Dedifferentiated amniotic fluid mesenchymal stem cell (primary cell): Measurements from ENCODE around the gene MCOLN3.

Experiments
- DNase-seq: peaks from one replicate; pipeline ENCODE4 v3.0.0-alpha.2; 2016; ENCODE audit errors: extremely low spot score

MCOLN3 gene

GRCh38 chr1:85048296-85049064 is at the start of gene MCOLN3:
Gene MCOLN3, minus strand, starts transcription at chr1:85048500. Its CDS starts 3,140 bp downstream, at chr1:85045360.
- DNase-seq = no peak

- DNase-seq = no peak
Observed at GRCh38 chr1:85093644-85094043, 45.3 kb upstream of the MCOLN3 start.

- no peak for DNase-seq
Observed at GRCh38 chr1:85091671-85092280, 43.5 kb upstream of the MCOLN3 start.

GRCh38 chr1:85090225-85090624 is 41.9 kb upstream of the MCOLN3 start:
- no peak for DNase-seq

GRCh38 chr1:85089203-85089602 is 40.9 kb upstream of the MCOLN3 start:
- DNase-seq = no peak

- DNase-seq = no peak
Observed at GRCh38 chr1:85088408-85088784, 40.1 kb upstream of the MCOLN3 start.

- no peak for DNase-seq
Observed at GRCh38 chr1:85087659-85088407, 39.5 kb upstream of the MCOLN3 start.

- no peak for DNase-seq
Observed at GRCh38 chr1:85085417-85085816, 37.1 kb upstream of the MCOLN3 start.

- peak; percentile 16 for DNase-seq
Observed at GRCh38 chr1:85078903-85079302, 30.6 kb upstream of the MCOLN3 start.

- no peak for DNase-seq
Observed at GRCh38 chr1:85074365-85074964, 26.2 kb upstream of the MCOLN3 start.

GRCh38 chr1:85070972-85071492 is 22.7 kb upstream of the MCOLN3 start:
- DNase-seq = no peak

GRCh38 chr1:85068846-85069245 is 20.5 kb upstream of the MCOLN3 start:
- DNase-seq = no peak

- DNase-seq = no peak
Observed at GRCh38 chr1:85065550-85065949, 17.2 kb upstream of the MCOLN3 start.

- DNase-seq = no peak
Observed at GRCh38 chr1:85062425-85063026, 14.2 kb upstream of the MCOLN3 start.

GRCh38 chr1:85061711-85062424 is 13.6 kb upstream of the MCOLN3 start:
- DNase-seq = peak; percentile 100

GRCh38 chr1:85060038-85060437 is 11.7 kb upstream of the MCOLN3 start:
- no peak for DNase-seq

- DNase-seq = no peak
Observed at GRCh38 chr1:85059563-85059962, 11.3 kb upstream of the MCOLN3 start.

GRCh38 chr1:85058786-85059185 is 10.5 kb upstream of the MCOLN3 start:
- no peak for DNase-seq

- DNase-seq = no peak
Observed at GRCh38 chr1:85058311-85058710, 10.0 kb upstream of the MCOLN3 start.

GRCh38 chr1:85054664-85055063 is 6.4 kb upstream of the MCOLN3 start:
- DNase-seq = no peak

GRCh38 chr1:85049735-85050166 is 1.5 kb upstream of the MCOLN3 start:
- DNase-seq = no peak
